IMR-90 (cell line): ENCODE measurements around the gene NPAS3.

Experiments used
- TF ChIP-seq, protein P1 (sequence below): conservative IDR thresholded peaks from 2 replicates; pipeline ENCODE4 v1.5.1; 2012; ENCODE audit warnings: mild to moderate bottlenecking, low read depth, low read length, improper control_type of control experiment
- TF ChIP-seq, protein P2 (sequence below): fragments of 150-350 bp; IDR thresholded peaks from 2 replicates; pipeline ENCODE4 v1.6.1; 2017; ENCODE audit warnings: mild to moderate bottlenecking, antibody characterized with exemption, low read length, low read depth

DNA sequence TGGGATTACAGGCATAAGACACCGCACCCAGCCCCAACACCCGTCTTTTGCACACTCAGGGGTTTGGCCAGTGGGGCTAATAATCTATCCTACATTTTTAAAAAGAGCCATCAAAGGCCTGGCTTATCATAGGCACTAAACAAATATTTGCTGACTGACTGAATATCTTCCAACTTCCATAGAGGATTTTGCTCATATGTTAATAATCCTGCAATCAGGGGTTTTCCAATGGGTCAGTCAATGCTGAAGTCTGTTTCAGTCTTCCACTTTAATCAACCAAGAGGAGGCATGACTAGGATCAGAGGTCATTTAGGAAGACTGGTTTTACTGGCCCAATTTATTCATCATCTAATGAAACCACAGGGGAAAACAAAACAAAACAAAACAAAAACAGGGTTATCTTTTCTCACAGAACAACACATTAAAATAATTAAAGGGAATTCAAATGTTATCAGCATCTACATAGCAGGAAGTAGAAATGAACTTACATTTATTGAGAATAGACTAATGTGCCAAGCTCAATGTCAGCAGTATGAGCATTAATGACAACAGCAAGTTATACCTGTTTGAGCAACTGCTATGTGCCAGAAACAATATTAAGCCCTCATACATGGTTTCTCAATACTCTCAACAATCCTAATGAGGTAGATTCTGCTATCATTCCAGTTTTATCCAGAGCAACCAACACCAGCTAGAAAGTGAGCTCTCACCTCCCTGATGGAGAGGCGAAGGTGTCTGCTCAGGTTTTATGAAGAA is 640.0 kb downstream of the NPAS3 start:
- TF ChIP-seq, protein P1, sequence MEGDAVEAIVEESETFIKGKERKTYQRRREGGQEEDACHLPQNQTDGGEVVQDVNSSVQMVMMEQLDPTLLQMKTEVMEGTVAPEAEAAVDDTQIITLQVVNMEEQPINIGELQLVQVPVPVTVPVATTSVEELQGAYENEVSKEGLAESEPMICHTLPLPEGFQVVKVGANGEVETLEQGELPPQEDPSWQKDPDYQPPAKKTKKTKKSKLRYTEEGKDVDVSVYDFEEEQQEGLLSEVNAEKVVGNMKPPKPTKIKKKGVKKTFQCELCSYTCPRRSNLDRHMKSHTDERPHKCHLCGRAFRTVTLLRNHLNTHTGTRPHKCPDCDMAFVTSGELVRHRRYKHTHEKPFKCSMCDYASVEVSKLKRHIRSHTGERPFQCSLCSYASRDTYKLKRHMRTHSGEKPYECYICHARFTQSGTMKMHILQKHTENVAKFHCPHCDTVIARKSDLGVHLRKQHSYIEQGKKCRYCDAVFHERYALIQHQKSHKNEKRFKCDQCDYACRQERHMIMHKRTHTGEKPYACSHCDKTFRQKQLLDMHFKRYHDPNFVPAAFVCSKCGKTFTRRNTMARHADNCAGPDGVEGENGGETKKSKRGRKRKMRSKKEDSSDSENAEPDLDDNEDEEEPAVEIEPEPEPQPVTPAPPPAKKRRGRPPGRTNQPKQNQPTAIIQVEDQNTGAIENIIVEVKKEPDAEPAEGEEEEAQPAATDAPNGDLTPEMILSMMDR, result no peak
- TF ChIP-seq, protein P2, sequence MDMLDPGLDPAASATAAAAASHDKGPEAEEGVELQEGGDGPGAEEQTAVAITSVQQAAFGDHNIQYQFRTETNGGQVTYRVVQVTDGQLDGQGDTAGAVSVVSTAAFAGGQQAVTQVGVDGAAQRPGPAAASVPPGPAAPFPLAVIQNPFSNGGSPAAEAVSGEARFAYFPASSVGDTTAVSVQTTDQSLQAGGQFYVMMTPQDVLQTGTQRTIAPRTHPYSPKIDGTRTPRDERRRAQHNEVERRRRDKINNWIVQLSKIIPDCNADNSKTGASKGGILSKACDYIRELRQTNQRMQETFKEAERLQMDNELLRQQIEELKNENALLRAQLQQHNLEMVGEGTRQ, result no peak
